Limb (tissue), 2 donors: ENCODE results near the gene BCLAF1.

ENCODE experiments used
- DNase-seq, 2 donors: peaks; one replicate each; pipeline ENCODE4 v3.0.0-alpha.2; 2016; ENCODE audit errors: extremely low spot score in 2 of 2

BCLAF1 gene

GRCh38 chr6:136289579-136290409 is at the start of gene BCLAF1:
Gene BCLAF1 (minus strand): TSS chr6:136289846. CDS start chr6:136279866, 9,980 bp downstream.
- DNase-seq = peak; percentile 99 to 100

- DNase-seq = no peak
Measured at GRCh38 chr6:136338486-136338885, 48.8 kb upstream of the BCLAF1 start.

GRCh38 chr6:136337606-136338005 is 48.0 kb upstream of the BCLAF1 start:
- DNase-seq = no peak

- no peak for DNase-seq
Measured at GRCh38 chr6:136337121-136337520, 47.5 kb upstream of the BCLAF1 start.

- DNase-seq = no peak
Measured at GRCh38 chr6:136335736-136336363, 46.2 kb upstream of the BCLAF1 start.

GRCh38 chr6:136334853-136335252 is 45.2 kb upstream of the BCLAF1 start:
- no peak for DNase-seq

- no peak for DNase-seq
Measured at GRCh38 chr6:136334465-136334846, 44.8 kb upstream of the BCLAF1 start.

- no peak for DNase-seq
Measured at GRCh38 chr6:136333824-136334464, 44.3 kb upstream of the BCLAF1 start.

GRCh38 chr6:136331461-136331860 is 41.8 kb upstream of the BCLAF1 start:
- DNase-seq = no peak

GRCh38 chr6:136330634-136331033 is 41.0 kb upstream of the BCLAF1 start:
- DNase-seq = no peak

- DNase-seq = no peak
Measured at GRCh38 chr6:136326038-136326553, 36.5 kb upstream of the BCLAF1 start.

- peak; percentile 47 to 56 for DNase-seq
Measured at GRCh38 chr6:136324686-136325380, 35.2 kb upstream of the BCLAF1 start.

- DNase-seq = no peak
Measured at GRCh38 chr6:136323431-136324112, 33.9 kb upstream of the BCLAF1 start.

- no peak for DNase-seq
Measured at GRCh38 chr6:136319732-136320131, 30.1 kb upstream of the BCLAF1 start.

GRCh38 chr6:136318676-136319075 is 29.0 kb upstream of the BCLAF1 start:
- DNase-seq = no peak

GRCh38 chr6:136317971-136318370 is 28.3 kb upstream of the BCLAF1 start:
- no peak for DNase-seq

- peak; percentile 55 to 62 for DNase-seq
Measured at GRCh38 chr6:136317021-136317694, 27.5 kb upstream of the BCLAF1 start.

GRCh38 chr6:136315594-136315993 is 25.9 kb upstream of the BCLAF1 start:
- no peak for DNase-seq

GRCh38 chr6:136312975-136313374 is 23.3 kb upstream of the BCLAF1 start:
- no peak for DNase-seq

- DNase-seq = no peak
Measured at GRCh38 chr6:136309729-136310311, 20.2 kb upstream of the BCLAF1 start.
